ENCODE data around the gene FAM81A. TPM values are rescaled to one million over a fixed set of nuclear protein-coding genes. Genes with fewer than 3 reads are reported as not detected.

Gene FAM81A
- polyA plus RNA-seq, 2 of the 4 experiments (the other 2 are of a cell fraction): 13.1 to 15.1 TPM

DNA sequence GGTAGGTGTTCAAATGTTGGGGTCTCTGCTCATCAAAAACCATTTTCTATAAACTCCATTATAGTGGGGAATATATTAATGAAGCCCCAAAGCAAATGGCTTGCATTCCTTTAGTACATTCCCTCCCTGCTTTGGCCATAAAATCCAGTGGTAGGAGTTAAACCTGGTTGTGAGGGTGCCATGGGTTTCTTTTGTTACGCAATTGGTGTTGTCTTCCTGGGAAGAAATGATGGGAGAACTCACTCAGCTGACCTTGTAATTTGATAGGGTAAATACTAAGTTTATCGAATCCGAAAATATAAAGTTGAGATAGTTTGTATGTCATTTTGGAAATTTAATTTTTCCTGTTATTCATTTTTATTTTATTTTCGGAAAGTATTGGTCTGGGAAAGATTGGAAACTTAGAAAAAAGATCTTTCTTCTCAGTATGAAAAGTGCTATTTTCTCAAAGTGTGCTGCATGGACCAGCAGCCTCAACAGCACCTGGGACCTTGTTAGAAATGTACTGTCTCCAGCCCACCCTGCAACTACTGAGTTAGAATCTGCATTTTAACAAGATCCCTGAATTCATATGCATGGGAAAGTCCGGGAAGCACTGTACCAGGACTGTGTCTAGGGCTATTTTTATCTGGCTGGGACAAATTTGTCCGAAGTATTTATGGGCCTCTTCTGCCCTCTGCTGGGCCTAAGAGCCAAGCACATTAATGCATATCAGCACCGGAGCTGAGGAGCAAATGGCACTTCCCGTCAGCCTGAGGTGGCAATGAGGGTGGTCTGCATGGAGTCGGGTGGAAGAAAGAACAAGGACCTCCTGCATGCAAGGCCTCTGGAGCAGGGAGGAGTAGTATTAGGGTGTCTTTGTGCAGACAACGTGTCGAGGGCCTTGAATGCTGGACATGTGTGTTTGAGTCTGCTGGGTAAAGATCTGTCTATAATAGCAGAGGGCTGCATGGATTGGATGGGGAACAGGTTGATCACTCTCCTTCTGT, 54.7 kb downstream of the FAM81A start (continued):
- no peak for TF ChIP-seq EHMT2 (IDR thresholded peaks at IDR 0.05; ENCODE audit: low read depth)
- TF ChIP-seq NPAS2 (CRISPR knock-in tag; IDR thresholded peaks at IDR 0.05; ENCODE audit: borderline replicate concordance): no peak
- TF ChIP-seq CTCF (IDR thresholded peaks at IDR 0.05): peak; percentile 98
- no peak for TF ChIP-seq POLR2A (IDR thresholded peaks at IDR 0.05; ENCODE audit: low read length)
- TF ChIP-seq RNF2 (IDR thresholded peaks at IDR 0.05; ENCODE audit: borderline replicate concordance, low read depth): no peak

DNA sequence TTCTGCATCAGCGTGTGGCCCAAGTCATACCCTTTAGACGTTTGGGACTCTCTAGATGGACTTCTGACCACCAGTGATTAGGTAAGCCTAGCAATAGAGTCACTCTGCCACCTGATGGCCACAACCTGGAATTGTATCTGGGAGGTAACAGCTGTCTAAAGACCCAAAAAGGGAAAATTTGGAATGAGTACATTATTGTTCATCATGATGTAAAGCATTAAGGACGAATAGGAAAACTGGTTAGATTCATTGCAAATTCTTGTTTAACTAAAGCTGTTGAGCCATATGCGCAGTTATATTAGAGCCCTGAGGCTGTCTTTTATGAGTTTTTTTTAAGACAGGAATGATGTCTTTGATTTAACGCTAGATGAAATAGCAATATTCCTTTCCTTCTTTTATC, 63.6 kb downstream of the FAM81A start:
- POLR2A ChIA-PET: no interaction called here
- Histone ChIP-seq H3K4me3 (no peak overlapping the region), H3K27ac (no peak overlapping the region), H3K4me1 (no peaks in the 10 kb centered on the region), H3K4me2 (no peak overlapping the region), H3K9me3 (no peaks in the 10 kb centered on the region)
- CTCF ChIA-PET: interaction anchor here (0.6 to 5.9 kb wide), 65 partner anchors 9 to 1528 kb away, joined by 3 to 87 read pairs (median 4); partner anchors contain the start of genes FAM81A and RNF111
- 26% methylated on average over 5 of the region's 5 CpGs for WGBS (ENCODE audit: missing lambda C conversion rate)
- peak; percentile 99 for FAIRE-seq
- peak; percentile 95 to 97 for ATAC-seq
- peak; percentile 98 for TF ChIP-seq CTCF (IDR thresholded peaks at IDR 0.05)
- TF ChIP-seq EHF (CRISPR knock-in tag; IDR thresholded peaks at IDR 0.05): no peak
- no peak for TF ChIP-seq ZSCAN20 (CRISPR knock-in tag; IDR thresholded peaks at IDR 0.05)
- TF ChIP-seq SMC3 (IDR thresholded peaks at IDR 0.05): peak; percentile 85
- no peak for TF ChIP-seq FOSL2 (IDR thresholded peaks at IDR 0.05)
- no peak for TF ChIP-seq FOSL2 (CRISPR knock-in tag; IDR thresholded peaks at IDR 0.05)
- peak; percentile 95 to 97 for TF ChIP-seq RAD21 (conservative IDR thresholded peaks at IDR 0.05 in 1 of 2, IDR thresholded peaks at IDR 0.05 in 1 of 2)
- TF ChIP-seq HMGXB4 (CRISPR knock-in tag; IDR thresholded peaks at IDR 0.05; ENCODE audit: borderline replicate concordance): no peak
- peak; percentile 80 to 90 for DNase-seq (ENCODE audit: low read depth in 1 of 2, low spot score in 1 of 2)

- H3K4me2 ChIP-seq: no peak overlapping the region
- ChIA-PET POLR2A (no interaction called here), CTCF (interaction anchor here (0.7 to 10.5 kb wide), 10 partner anchors 8 to 528 kb away, joined by 3 to 113 read pairs (median 3); partner anchors contain the start of gene RNF111)
- ATAC-seq (no peak), DNase-seq (ENCODE audit: low read depth in 1 of 2, low spot score in 1 of 2) (no peak), FAIRE-seq (peak; percentile 13)
- no peaks in the 10 kb centered on the region for H3K4me1 ChIP-seq
- TF ChIP-seq POLR2A (IDR thresholded peaks at IDR 0.05; ENCODE audit: low read length) (no peak), NR3C1 (IDR thresholded peaks at IDR 0.05) (no peak), FOXS1 (CRISPR knock-in tag; IDR thresholded peaks at IDR 0.05) (no peak), SMC3 (IDR thresholded peaks at IDR 0.05) (no peak), ZFP36 (IDR thresholded peaks at IDR 0.05; ENCODE audit: borderline replicate concordance, partially characterized antibody) (no peak), JUN (IDR thresholded peaks at IDR 0.05) (no peak), CBX8 (IDR thresholded peaks at IDR 0.05) (no peak), ZNF302 (CRISPR knock-in tag; IDR thresholded peaks at IDR 0.05) (no peak), KDM5A (IDR thresholded peaks at IDR 0.05) (no peak), FOSL2 (IDR thresholded peaks at IDR 0.05) (no peak), FOSL2 (CRISPR knock-in tag; IDR thresholded peaks at IDR 0.05) (no peak)
- TF ChIP-seq, protein P1, sequence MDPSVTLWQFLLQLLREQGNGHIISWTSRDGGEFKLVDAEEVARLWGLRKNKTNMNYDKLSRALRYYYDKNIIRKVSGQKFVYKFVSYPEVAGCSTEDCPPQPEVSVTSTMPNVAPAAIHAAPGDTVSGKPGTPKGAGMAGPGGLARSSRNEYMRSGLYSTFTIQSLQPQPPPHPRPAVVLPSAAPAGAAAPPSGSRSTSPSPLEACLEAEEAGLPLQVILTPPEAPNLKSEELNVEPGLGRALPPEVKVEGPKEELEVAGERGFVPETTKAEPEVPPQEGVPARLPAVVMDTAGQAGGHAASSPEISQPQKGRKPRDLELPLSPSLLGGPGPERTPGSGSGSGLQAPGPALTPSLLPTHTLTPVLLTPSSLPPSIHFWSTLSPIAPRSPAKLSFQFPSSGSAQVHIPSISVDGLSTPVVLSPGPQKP (IDR thresholded peaks at IDR 0.05; ENCODE audit: low read depth, low read length): no peak
- TF ChIP-seq, protein P2, sequence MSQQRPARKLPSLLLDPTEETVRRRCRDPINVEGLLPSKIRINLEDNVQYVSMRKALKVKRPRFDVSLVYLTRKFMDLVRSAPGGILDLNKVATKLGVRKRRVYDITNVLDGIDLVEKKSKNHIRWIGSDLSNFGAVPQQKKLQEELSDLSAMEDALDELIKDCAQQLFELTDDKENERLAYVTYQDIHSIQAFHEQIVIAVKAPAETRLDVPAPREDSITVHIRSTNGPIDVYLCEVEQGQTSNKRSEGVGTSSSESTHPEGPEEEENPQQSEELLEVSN (IDR thresholded peaks at IDR 0.05; ENCODE audit: borderline replicate concordance, low read depth): no peak
- H3K9me3 ChIP-seq: no peaks in the 10 kb centered on the region
- no peak overlapping the region for H3K4me3 ChIP-seq
- 86% methylated on average over 2 of the region's 2 CpGs for WGBS (ENCODE audit: missing lambda C conversion rate)
- H3K27ac ChIP-seq: no peak overlapping the region
These were observed 77.2 kb downstream of the FAM81A start for GRCh38 chr15:59515190-59515589.
